Nephron (organoid): ENCODE measurements around the gene ARPC5L.

Source experiments
- H3K27ac Mint-ChIP-seq, 3 experiments: 2 replicates each; pipeline ENCODE4 v1.8.0; 2020; ENCODE audit warnings: mixed read lengths in 3 of 3, mild to moderate bottlenecking in 2 of 3, moderate library complexity in 1 of 3
- H3K27me3 Mint-ChIP-seq: 2 replicates; pipeline ENCODE4 v1.8.0; 2021; ENCODE audit warnings: low read depth, mild to moderate bottlenecking, moderate library complexity, mixed read lengths
- H3K36me3 Mint-ChIP-seq: 2 replicates; pipeline ENCODE4 v1.8.0; 2020; ENCODE audit warnings: low read depth, mixed read lengths
- H3K4me1 Mint-ChIP-seq: 2 replicates; pipeline ENCODE4 v1.8.0; 2020; ENCODE audit warnings: mixed read lengths
- H3K4me3 Mint-ChIP-seq, 3 experiments: 2 replicates each; pipeline ENCODE4 v1.8.0; 2020; ENCODE audit warnings: mild to moderate bottlenecking in 3 of 3, mixed read lengths in 3 of 3, moderate library complexity in 2 of 3
- H3K9me3 Mint-ChIP-seq: 2 replicates; pipeline ENCODE4 v1.8.0; 2020; ENCODE audit warnings: mixed read lengths
- TF ChIP-seq, protein P1 (sequence below), 3 experiments: fragments of 200-600 bp; sonication (generic); IDR thresholded peaks; one replicate each; pipeline ENCODE4 v1.5.0; 2021; ENCODE audit warnings: antibody characterized with exemption in 3 of 3; ENCODE audit not compliant: unreplicated experiment in 3 of 3

ARPC5L gene

GRCh38 chr9:124887832-124888231 is 25.9 kb downstream of the ARPC5L start:
- Mint-ChIP-seq H3K27ac (no peak overlapping the region), H3K9me3 (no peaks in the 10 kb centered on the region), H3K4me1 (peaks cover 5% of the 10 kb centered on the region), H3K27me3 (no peaks in the 10 kb centered on the region), H3K4me3 (no peak overlapping the region), H3K36me3 (peaks cover 45% of the 10 kb centered on the region)
- TF ChIP-seq, protein P1, sequence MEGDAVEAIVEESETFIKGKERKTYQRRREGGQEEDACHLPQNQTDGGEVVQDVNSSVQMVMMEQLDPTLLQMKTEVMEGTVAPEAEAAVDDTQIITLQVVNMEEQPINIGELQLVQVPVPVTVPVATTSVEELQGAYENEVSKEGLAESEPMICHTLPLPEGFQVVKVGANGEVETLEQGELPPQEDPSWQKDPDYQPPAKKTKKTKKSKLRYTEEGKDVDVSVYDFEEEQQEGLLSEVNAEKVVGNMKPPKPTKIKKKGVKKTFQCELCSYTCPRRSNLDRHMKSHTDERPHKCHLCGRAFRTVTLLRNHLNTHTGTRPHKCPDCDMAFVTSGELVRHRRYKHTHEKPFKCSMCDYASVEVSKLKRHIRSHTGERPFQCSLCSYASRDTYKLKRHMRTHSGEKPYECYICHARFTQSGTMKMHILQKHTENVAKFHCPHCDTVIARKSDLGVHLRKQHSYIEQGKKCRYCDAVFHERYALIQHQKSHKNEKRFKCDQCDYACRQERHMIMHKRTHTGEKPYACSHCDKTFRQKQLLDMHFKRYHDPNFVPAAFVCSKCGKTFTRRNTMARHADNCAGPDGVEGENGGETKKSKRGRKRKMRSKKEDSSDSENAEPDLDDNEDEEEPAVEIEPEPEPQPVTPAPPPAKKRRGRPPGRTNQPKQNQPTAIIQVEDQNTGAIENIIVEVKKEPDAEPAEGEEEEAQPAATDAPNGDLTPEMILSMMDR (IDR thresholded peaks at IDR 0.05; ENCODE audit: unreplicated experiment in 3 of 3) = no peak

DNA sequence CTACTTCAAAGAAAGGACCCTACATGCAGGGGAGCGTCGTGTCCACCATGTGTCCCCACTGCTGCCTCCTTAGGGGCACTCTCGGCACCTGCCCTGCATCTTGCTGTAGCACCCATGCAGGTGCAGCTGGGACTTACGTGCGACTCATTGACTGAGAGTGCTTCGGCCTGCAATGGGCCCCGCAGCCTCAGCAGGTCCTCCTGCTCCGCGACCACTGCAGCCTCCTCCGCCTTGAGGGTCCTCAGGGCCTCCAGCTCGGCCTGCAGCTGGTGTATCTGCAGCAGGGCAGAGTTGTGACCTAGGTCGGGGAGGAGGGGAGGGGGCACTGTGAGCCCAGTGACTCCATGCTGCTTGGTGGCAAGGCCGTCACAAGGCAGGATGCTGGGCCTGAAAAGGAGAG is 27.1 kb downstream of the ARPC5L start:
- peaks cover 5% of the 10 kb centered on the region for H3K4me1 Mint-ChIP-seq
- no peaks in the 10 kb centered on the region for H3K9me3 Mint-ChIP-seq
- TF ChIP-seq, protein P1 (IDR thresholded peaks at IDR 0.05; ENCODE audit: unreplicated experiment in 3 of 3) = no peak
- H3K27me3 Mint-ChIP-seq = no peaks in the 10 kb centered on the region
- no peak overlapping the region for H3K4me3 Mint-ChIP-seq
- H3K36me3 Mint-ChIP-seq = peaks cover 49% of the 10 kb centered on the region
- H3K27ac Mint-ChIP-seq = no peak overlapping the region

- Mint-ChIP-seq H3K9me3 (no peaks in the 10 kb centered on the region), H3K36me3 (peaks cover 53% of the 10 kb centered on the region), H3K27ac (no peak overlapping the region), H3K4me3 (no peak overlapping the region), H3K4me1 (peaks cover 5% of the 10 kb centered on the region), H3K27me3 (no peaks in the 10 kb centered on the region)
- TF ChIP-seq, protein P1 (IDR thresholded peaks at IDR 0.05; ENCODE audit: unreplicated experiment in 3 of 3) = no peak
Observed at GRCh38 chr9:124890179-124890578, 28.2 kb downstream of the ARPC5L start.

DNA sequence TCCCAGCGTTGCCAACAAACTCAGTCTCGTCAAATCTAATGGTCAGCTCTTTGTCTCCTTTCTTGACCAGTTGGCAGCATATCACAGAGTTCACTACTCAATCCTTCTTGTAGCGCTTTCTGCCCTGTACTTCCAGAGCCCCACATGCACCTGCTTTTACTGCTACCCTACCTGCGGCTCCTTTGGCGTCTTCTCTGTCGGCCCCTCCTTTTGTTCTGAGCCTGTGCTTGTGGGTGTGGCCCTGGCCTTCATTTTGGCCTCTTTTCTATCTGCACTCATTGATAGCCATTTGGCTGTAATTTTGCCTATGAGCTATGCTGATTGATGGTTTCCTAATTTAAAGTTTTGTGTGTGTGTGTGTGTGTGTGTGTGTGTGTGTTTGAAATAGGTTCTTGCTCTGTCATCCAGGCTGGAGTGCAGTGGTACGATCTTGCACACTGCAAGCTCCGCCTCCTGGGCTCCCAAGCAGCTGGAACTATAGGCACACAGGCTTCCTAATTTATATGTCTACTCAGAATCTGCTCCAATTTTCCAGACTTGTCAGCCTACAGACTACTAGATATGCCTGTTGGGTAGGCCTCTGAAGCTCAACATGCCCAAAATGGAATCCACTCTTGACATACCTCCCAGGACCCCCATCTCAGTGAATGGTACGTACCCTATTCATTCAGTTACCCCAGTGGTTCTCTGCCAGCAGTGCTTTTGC is 32.3 kb downstream of the ARPC5L start:
- TF ChIP-seq, protein P1 (IDR thresholded peaks at IDR 0.05; ENCODE audit: unreplicated experiment in 3 of 3) = no peak
- Mint-ChIP-seq H3K4me1 (no peaks in the 10 kb centered on the region), H3K36me3 (peaks cover 54% of the 10 kb centered on the region), H3K27me3 (no peaks in the 10 kb centered on the region), H3K9me3 (no peaks in the 10 kb centered on the region), H3K27ac (peak overlapping the region; percentile 9 to 48 (median 11)), H3K4me3 (no peak overlapping the region)

- Mint-ChIP-seq H3K9me3 (no peaks in the 10 kb centered on the region), H3K4me1 (no peaks in the 10 kb centered on the region), H3K36me3 (peaks cover 51% of the 10 kb centered on the region), H3K27ac (peak overlapping the region; percentile 9 to 48 (median 11)), H3K4me3 (no peak overlapping the region), H3K27me3 (no peaks in the 10 kb centered on the region)
- TF ChIP-seq, protein P1 (IDR thresholded peaks at IDR 0.05; ENCODE audit: unreplicated experiment in 3 of 3) = peak; percentile 28 to 56 (median 46)
Observed at GRCh38 chr9:124894741-124895170, 32.8 kb downstream of the ARPC5L start.
